Peyer's patch (tissue), 4 donors: ENCODE measurements around the gene TTYH3. TPM values are rescaled to one million over a fixed set of nuclear protein-coding genes. Genes with fewer than 3 reads are reported as not detected.

ENCODE experiments used
- DNase-seq, 3 donors: peaks; one replicate each; pipeline ENCODE4 v3.0.0-alpha.2; 2017 to 2019
- H3K27ac ChIP-seq, 4 donors: fragments of 200-600 bp; sonication (generic); one replicate each; pipeline ENCODE4 v1.5.1; 2016 to 2019
- H3K27me3 ChIP-seq, 2 donors: fragments of 200-600 bp; sonication (generic); one replicate each; pipeline ENCODE4 v1.5.1; 2019
- H3K36me3 ChIP-seq, 3 donors: fragments of 200-600 bp; sonication (generic); one replicate each; pipeline ENCODE4 v1.5.1; 2016 to 2019
- H3K4me1 ChIP-seq, 4 donors: fragments of 200-600 bp; sonication (generic); one replicate each; pipeline ENCODE4 v1.5.1; 2016 to 2019
- H3K4me3 ChIP-seq, 4 donors: fragments of 200-600 bp; sonication (generic); 1 replicate in 3 of 4; 2 replicates in 1 of 4; pipeline ENCODE4 v1.5.1; 2016 to 2019; ENCODE audit warnings: mild to moderate bottlenecking in 1 of 4
- H3K9me3 ChIP-seq, 4 donors: fragments of 200-600 bp; sonication (generic); one replicate each; pipeline ENCODE4 v1.5.1; 2016 to 2019; ENCODE audit warnings: mild to moderate bottlenecking in 1 of 4
- POLR2A ChIP-seq, 2 donors: fragments of 450-650 bp; IDR thresholded peaks; one replicate each; pipeline ENCODE4 v1.5.1; 2017; ENCODE audit warnings: antibody characterized with exemption in 2 of 2, mild to moderate bottlenecking in 2 of 2, moderate library complexity in 2 of 2
- total RNA-seq, 4 donors: library from RNA; depleted of rRNA; stranded (reverse); fragments of >200 nt; gene quantifications; one replicate each; pipeline ENCODE4 v1.1.0, GENCODE V29; 2016
- TF ChIP-seq, protein P1 (sequence below), 6 experiments: fragments of 450-650 bp in 4 of 6; fragments of 200-600 bp in 2 of 6; sonication (generic) in 1 of 6; IDR thresholded peaks; one replicate each; pipeline ENCODE4 v1.5.1; 2017 to 2019; ENCODE audit warnings: antibody characterized with exemption in 6 of 6, mild to moderate bottlenecking in 3 of 6, moderate library complexity in 1 of 6

Gene TTYH3
- total RNA-seq, 4 donors from 2014 or later, result 61.8 to 99.9 (median 83.4) TPM

- Histone ChIP-seq H3K36me3 (peaks cover 0 to 34% (median 0%) of the 10 kb centered on the region in 3 donors), H3K4me3 (no peak overlapping the region), H3K27ac (no peak overlapping the region), H3K27me3 (no peaks in the 10 kb centered on the region), H3K4me1 (peaks cover 0 to 26% (median 0%) of the 10 kb centered on the region in 4 donors), H3K9me3 (no peaks in the 10 kb centered on the region)
- TF ChIP-seq POLR2A (IDR thresholded peaks at IDR 0.05), result no peak
- TF ChIP-seq, protein P1, sequence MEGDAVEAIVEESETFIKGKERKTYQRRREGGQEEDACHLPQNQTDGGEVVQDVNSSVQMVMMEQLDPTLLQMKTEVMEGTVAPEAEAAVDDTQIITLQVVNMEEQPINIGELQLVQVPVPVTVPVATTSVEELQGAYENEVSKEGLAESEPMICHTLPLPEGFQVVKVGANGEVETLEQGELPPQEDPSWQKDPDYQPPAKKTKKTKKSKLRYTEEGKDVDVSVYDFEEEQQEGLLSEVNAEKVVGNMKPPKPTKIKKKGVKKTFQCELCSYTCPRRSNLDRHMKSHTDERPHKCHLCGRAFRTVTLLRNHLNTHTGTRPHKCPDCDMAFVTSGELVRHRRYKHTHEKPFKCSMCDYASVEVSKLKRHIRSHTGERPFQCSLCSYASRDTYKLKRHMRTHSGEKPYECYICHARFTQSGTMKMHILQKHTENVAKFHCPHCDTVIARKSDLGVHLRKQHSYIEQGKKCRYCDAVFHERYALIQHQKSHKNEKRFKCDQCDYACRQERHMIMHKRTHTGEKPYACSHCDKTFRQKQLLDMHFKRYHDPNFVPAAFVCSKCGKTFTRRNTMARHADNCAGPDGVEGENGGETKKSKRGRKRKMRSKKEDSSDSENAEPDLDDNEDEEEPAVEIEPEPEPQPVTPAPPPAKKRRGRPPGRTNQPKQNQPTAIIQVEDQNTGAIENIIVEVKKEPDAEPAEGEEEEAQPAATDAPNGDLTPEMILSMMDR (IDR thresholded peaks at IDR 0.05), result no peak
- DNase-seq, result no peak
These were observed 31.5 kb downstream of the TTYH3 start for GRCh38 chr7:2663121-2663886.

- no peak for DNase-seq
- Histone ChIP-seq H3K4me1 (peaks cover 0 to 26% (median 0%) of the 10 kb centered on the region in 4 donors), H3K9me3 (no peaks in the 10 kb centered on the region), H3K27ac (no peak overlapping the region), H3K36me3 (peaks cover 0 to 28% (median 0%) of the 10 kb centered on the region in 3 donors), H3K27me3 (no peaks in the 10 kb centered on the region), H3K4me3 (no peak overlapping the region)
- TF ChIP-seq, protein P1 (IDR thresholded peaks at IDR 0.05), result no peak
- TF ChIP-seq POLR2A (IDR thresholded peaks at IDR 0.05), result no peak
These were observed 32.2 kb downstream of the TTYH3 start for GRCh38 chr7:2663960-2664359.

DNA sequence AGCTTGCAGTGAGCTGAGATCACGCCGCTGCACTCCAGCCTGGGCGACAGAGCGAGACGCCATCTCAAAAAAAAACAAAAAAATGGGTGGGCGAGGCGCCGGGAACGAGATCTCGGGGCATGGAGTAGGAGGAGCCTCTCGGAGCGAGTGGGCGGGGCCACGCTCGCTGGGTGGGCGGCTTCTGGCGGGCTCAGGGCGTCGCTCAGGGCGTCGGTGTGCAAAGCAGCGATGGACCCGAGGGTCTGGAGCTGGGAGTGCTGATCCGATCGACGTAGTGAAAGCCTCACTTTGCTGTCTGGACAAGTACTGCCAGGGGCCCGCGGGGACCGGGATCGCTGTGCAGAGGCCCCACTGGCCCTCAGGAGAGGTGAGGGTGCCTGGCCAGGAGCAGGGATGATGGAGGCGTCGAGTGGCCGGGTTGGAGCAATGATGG lies 33.6 kb downstream of the TTYH3 start:
- no peaks in the 10 kb centered on the region for H3K27me3 ChIP-seq
- no peaks in the 10 kb centered on the region for H3K9me3 ChIP-seq
- peaks cover 0 to 16% (median 0%) of the 10 kb centered on the region in 3 donors for H3K36me3 ChIP-seq
- H3K4me3 ChIP-seq, result no peak overlapping the region
- DNase-seq, result no peak
- peaks cover 0 to 26% (median 0%) of the 10 kb centered on the region in 4 donors for H3K4me1 ChIP-seq
- TF ChIP-seq POLR2A (IDR thresholded peaks at IDR 0.05), result no peak
- TF ChIP-seq, protein P1 (IDR thresholded peaks at IDR 0.05), result no peak
- no peak overlapping the region for H3K27ac ChIP-seq

DNA sequence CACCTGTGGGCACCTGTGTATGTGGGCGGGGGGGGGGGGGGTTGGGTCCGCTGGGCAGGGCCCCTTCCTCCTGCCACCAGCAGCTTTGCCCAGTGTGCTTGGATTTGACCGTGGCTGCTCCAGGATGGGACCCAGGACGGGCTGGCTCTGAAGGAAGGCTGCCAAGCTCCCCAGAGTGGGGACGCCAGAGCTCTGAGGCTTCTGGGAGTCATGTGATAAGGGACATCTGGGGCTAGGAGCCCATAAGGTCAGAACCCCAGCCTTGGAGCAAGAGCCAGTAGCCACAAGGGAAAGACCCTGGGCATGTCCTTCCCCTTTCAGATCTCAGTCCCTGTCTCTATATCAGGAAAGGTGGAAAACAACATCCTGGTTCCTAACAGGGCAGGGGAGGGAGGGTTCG lies 34.4 kb downstream of the TTYH3 start:
- no peak overlapping the region for H3K4me3 ChIP-seq
- DNase-seq, result no peak
- H3K27me3 ChIP-seq, result no peaks in the 10 kb centered on the region
- peaks cover 0 to 14% (median 0%) of the 10 kb centered on the region in 3 donors for H3K36me3 ChIP-seq
- no peak overlapping the region for H3K27ac ChIP-seq
- H3K9me3 ChIP-seq, result no peaks in the 10 kb centered on the region
- peaks cover 0 to 26% (median 0%) of the 10 kb centered on the region in 4 donors for H3K4me1 ChIP-seq
- TF ChIP-seq, protein P1 (IDR thresholded peaks at IDR 0.05), result no peak
- TF ChIP-seq POLR2A (IDR thresholded peaks at IDR 0.05), result no peak

DNA sequence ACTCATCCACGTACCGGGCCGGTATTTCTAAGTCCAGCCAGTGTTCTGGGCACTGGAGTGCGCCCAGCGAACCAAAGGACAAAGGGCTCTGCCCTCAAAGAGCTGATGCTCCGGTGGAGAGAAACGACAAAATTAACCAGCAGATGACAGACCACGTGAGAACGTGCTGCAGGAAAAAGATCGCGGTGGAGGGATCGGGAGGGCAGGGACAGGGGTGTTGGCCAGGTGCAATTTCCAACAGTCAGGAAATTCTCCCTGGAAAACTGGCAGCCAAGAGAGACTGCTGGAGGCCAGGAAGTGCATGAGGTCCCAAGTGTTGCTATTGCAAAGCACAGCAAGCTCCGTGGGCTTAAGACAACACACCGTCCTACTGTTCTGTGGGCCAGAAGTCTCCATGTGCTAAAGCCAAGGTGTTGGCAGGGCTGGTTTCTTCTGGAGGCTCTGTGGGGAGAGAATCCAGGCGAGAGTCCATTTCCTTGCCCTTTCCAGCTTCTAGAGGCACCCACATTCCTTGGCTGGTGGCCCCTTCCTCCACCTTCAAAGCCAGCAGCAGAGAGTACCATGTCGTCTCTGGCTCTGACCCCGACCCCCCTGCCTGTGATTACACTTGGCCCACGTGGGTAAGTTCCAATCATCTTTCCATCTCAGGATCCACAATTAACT lies 34.9 kb downstream of the TTYH3 start:
- peaks cover 0 to 12% (median 0%) of the 10 kb centered on the region in 3 donors for H3K36me3 ChIP-seq
- no peaks in the 10 kb centered on the region for H3K9me3 ChIP-seq
- TF ChIP-seq, protein P1 (IDR thresholded peaks at IDR 0.05), result no peak
- no peak for TF ChIP-seq POLR2A (IDR thresholded peaks at IDR 0.05)
- H3K4me1 ChIP-seq, result peaks cover 0 to 26% (median 0%) of the 10 kb centered on the region in 4 donors
- no peaks in the 10 kb centered on the region for H3K27me3 ChIP-seq
- H3K27ac ChIP-seq, result no peak overlapping the region
- no peak for DNase-seq
- no peak overlapping the region for H3K4me3 ChIP-seq
